Neural progenitor cell (in vitro differentiated cells): ENCODE results near the gene SASS6. TPM values are rescaled to one million over a fixed set of nuclear protein-coding genes. Genes with fewer than 3 reads are reported as not detected.

Experiments
- DNase-seq: peaks from one replicate; pipeline ENCODE4 v3.0.0-alpha.2; 2016; ENCODE audit warnings: low spot score
- H2AFZ ChIP-seq: fragments of 200-600 bp; sonication (generic); replicated peaks from 2 replicates; pipeline ENCODE4 v1.6.1; 2016; ENCODE audit warnings: antibody characterized with exemption
- H3F3A ChIP-seq: fragments of 200-600 bp; sonication (generic); 2 replicates; pipeline ENCODE4 v1.6.1; 2016; ENCODE audit warnings: antibody characterized with exemption, low read depth
- H3K27ac ChIP-seq: fragments of 200-600 bp; sonication (generic); 2 replicates; pipeline ENCODE4 v1.5.1; 2016; ENCODE audit warnings: mild to moderate bottlenecking
- H3K27me3 ChIP-seq: fragments of 200-600 bp; sonication (generic); 2 replicates; pipeline ENCODE4 v1.6.1; 2016; ENCODE audit warnings: mild to moderate bottlenecking, moderate library complexity
- H3K36me3 ChIP-seq: fragments of 200-600 bp; sonication (generic); 2 replicates; pipeline ENCODE4 v1.5.1; 2016
- H3K4me1 ChIP-seq: fragments of 200-600 bp; sonication (generic); 2 replicates; pipeline ENCODE4 v1.6.1; 2016; ENCODE audit warnings: mixed run types
- H3K4me2 ChIP-seq: fragments of 200-600 bp; sonication (generic); 2 replicates; pipeline ENCODE4 v1.6.1; 2016
- H3K4me3 ChIP-seq: fragments of 200-600 bp; sonication (generic); 2 replicates; pipeline ENCODE4 v1.5.1; 2016
- H3K79me2 ChIP-seq: fragments of 200-600 bp; sonication (generic); 2 replicates; pipeline ENCODE4 v1.6.1; 2016; ENCODE audit warnings: low read depth
- H3K9ac ChIP-seq: fragments of 200-600 bp; sonication (generic); 2 replicates; pipeline ENCODE4 v1.6.1; 2016
- H3K9me3 ChIP-seq: fragments of 200-600 bp; sonication (generic); 2 replicates; pipeline ENCODE4 v1.5.1; 2016; ENCODE audit warnings: low read depth
- H4K20me1 ChIP-seq: fragments of 200-600 bp; sonication (generic); 2 replicates; pipeline ENCODE4 v1.6.1; 2016; ENCODE audit warnings: low read depth
- H3K27ac Mint-ChIP-seq: 3 replicates; pipeline ENCODE4 v1.8.0; 2021; ENCODE audit warnings: mixed read lengths
- H3K27me3 Mint-ChIP-seq: 2 replicates; pipeline ENCODE4 v1.8.0; 2022; ENCODE audit warnings: low read depth, mild to moderate bottlenecking, inconsistent platforms, moderate library complexity, mixed read lengths; ENCODE audit not compliant: insufficient read depth
- H3K36me3 Mint-ChIP-seq: 3 replicates; pipeline ENCODE4 v1.8.0; 2021; ENCODE audit warnings: mixed read lengths
- H3K4me1 Mint-ChIP-seq: 3 replicates; pipeline ENCODE4 v1.8.0; 2021; ENCODE audit warnings: mixed read lengths
- H3K4me3 Mint-ChIP-seq: 3 replicates; pipeline ENCODE4 v1.8.0; 2021; ENCODE audit warnings: mild to moderate bottlenecking, moderate library complexity, mixed read lengths
- H3K9me3 Mint-ChIP-seq: 3 replicates; pipeline ENCODE4 v1.8.0; 2020; ENCODE audit warnings: mixed read lengths
- EZH2 ChIP-seq: fragments of 200-600 bp; sonication (generic); IDR thresholded peaks from 2 replicates; pipeline ENCODE4 v1.6.1; 2017; ENCODE audit warnings: antibody characterized with exemption, mild to moderate bottlenecking, moderate library complexity
- EZH2phosphoT487 ChIP-seq: fragments of 200-600 bp; sonication (generic); IDR thresholded peaks from 2 replicates; pipeline ENCODE4 v1.6.1; 2017; ENCODE audit warnings: antibody characterized with exemption
- total RNA-seq: library from RNA; depleted of rRNA; stranded (reverse); fragments of >200 nt; gene quantifications from 2 replicates; pipeline ENCODE4 v1.2.3, GENCODE V29; 2015; ENCODE audit warnings: low replicate concordance
- TF ChIP-seq, protein P1 (sequence below): fragments of 200-600 bp; sonication (generic); IDR thresholded peaks from 2 replicates; pipeline ENCODE4 v1.5.1; 2017; ENCODE audit warnings: antibody characterized with exemption, mild to moderate bottlenecking

SASS6 gene
- total RNA-seq, 1 donor from 2014 or later = 31.7 TPM

DNA sequence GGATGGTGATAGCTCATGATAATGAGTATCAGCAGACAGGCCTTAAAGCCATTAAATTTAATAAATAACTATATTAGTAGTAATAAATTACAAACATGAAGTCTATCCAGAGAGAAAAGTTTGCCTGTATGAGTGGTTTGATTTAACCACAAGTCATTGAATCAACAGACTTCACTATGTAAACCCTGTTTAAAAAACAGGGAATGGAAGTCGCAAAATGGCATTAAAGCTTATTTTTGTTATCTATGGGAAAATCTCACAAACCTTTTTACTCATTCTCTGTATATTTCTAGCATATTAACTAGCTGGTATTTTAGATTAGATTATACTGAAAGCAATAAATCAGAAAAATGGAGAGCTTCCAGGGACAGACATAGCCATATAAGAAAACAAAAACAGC, 45.3 kb downstream of the SASS6 start:
- Mint-ChIP-seq H3K4me3 (no peak overlapping the region), H3K9me3 (no peaks in the 10 kb centered on the region), H3K4me1 (peaks cover 4% of the 10 kb centered on the region), H3K36me3 (peaks cover 2% of the 10 kb centered on the region), H3K27me3 (no peaks in the 10 kb centered on the region), H3K27ac (no peak overlapping the region)
- TF ChIP-seq, protein P1, sequence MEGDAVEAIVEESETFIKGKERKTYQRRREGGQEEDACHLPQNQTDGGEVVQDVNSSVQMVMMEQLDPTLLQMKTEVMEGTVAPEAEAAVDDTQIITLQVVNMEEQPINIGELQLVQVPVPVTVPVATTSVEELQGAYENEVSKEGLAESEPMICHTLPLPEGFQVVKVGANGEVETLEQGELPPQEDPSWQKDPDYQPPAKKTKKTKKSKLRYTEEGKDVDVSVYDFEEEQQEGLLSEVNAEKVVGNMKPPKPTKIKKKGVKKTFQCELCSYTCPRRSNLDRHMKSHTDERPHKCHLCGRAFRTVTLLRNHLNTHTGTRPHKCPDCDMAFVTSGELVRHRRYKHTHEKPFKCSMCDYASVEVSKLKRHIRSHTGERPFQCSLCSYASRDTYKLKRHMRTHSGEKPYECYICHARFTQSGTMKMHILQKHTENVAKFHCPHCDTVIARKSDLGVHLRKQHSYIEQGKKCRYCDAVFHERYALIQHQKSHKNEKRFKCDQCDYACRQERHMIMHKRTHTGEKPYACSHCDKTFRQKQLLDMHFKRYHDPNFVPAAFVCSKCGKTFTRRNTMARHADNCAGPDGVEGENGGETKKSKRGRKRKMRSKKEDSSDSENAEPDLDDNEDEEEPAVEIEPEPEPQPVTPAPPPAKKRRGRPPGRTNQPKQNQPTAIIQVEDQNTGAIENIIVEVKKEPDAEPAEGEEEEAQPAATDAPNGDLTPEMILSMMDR = no peak
- no peak for TF ChIP-seq EZH2
- no peak for TF ChIP-seq EZH2phosphoT487
- Histone ChIP-seq H3K4me3 (no peak overlapping the region), H3K36me3 (peaks cover 23% of the 10 kb centered on the region), H3K27me3 (no peaks in the 10 kb centered on the region), H3F3A (peaks cover 13% of the 10 kb centered on the region), H3K4me1 (no peaks in the 10 kb centered on the region), H4K20me1 (no peaks in the 10 kb centered on the region), H3K9ac (no peak overlapping the region), H3K27ac (no peak overlapping the region), H3K9me3 (no peaks in the 10 kb centered on the region), H2AFZ (no peak overlapping the region), H3K4me2 (no peak overlapping the region), H3K79me2 (no peaks in the 10 kb centered on the region)
- DNase-seq = no peak

DNA sequence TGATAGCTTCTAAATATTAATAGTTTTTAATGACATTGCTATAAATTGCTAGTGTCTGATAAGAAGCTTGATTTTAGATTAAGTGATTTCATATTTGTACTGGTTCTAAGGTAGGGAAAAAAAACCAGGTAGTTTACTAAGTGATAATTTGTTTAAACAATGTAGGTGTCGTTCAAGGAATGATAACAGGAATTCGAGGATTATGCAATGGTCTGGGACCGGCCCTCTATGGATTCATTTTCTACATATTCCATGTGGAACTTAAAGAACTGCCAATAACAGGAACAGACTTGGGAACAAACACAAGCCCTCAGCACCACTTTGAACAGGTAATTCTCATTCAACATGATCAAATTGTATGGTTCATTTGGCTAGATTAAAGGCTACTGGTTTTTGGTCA, 52.4 kb downstream of the SASS6 start:
- Histone ChIP-seq H3K36me3 (peaks cover 27% of the 10 kb centered on the region), H4K20me1 (no peaks in the 10 kb centered on the region), H3K27me3 (no peaks in the 10 kb centered on the region), H3K4me3 (no peak overlapping the region), H2AFZ (no peak overlapping the region), H3K4me2 (no peak overlapping the region), H3K9me3 (no peaks in the 10 kb centered on the region), H3K4me1 (no peaks in the 10 kb centered on the region), H3F3A (peaks cover 21% of the 10 kb centered on the region), H3K9ac (no peak overlapping the region), H3K79me2 (no peaks in the 10 kb centered on the region), H3K27ac (no peak overlapping the region)
- Mint-ChIP-seq H3K27ac (no peak overlapping the region), H3K9me3 (no peaks in the 10 kb centered on the region), H3K4me3 (no peak overlapping the region), H3K36me3 (peaks cover 11% of the 10 kb centered on the region), H3K27me3 (no peaks in the 10 kb centered on the region), H3K4me1 (peaks cover 7% of the 10 kb centered on the region)
- TF ChIP-seq, protein P1 = no peak
- TF ChIP-seq EZH2phosphoT487 = no peak
- TF ChIP-seq EZH2 = no peak
- no peak for DNase-seq

DNA sequence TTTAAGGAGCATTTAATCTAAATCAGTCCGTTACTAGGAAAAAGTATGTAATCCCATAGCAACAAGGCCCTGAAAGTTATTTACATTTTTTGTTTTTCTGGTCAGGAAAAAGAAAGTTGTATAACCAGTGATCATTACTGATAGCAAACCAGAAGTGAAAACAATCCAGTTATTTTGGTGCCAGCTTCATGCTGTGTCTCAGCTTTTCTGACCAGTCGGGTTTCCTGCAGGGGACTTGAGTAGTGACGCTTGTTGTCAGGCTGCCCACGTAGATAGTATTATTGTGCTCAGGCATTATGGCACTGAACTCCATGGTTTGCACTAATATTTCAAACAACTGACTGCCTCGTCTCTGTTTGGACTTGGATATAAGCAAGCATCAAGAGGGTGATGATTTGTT, 55.2 kb downstream of the SASS6 start:
- Histone ChIP-seq H2AFZ (no peak overlapping the region), H3K79me2 (no peaks in the 10 kb centered on the region), H3F3A (peaks cover 14% of the 10 kb centered on the region), H3K9me3 (no peaks in the 10 kb centered on the region), H3K4me2 (no peak overlapping the region), H4K20me1 (no peaks in the 10 kb centered on the region), H3K4me1 (no peaks in the 10 kb centered on the region), H3K4me3 (no peak overlapping the region), H3K36me3 (peaks cover 18% of the 10 kb centered on the region), H3K27ac (no peak overlapping the region), H3K27me3 (no peaks in the 10 kb centered on the region), H3K9ac (no peak overlapping the region)
- no peaks in the 10 kb centered on the region for H3K9me3 Mint-ChIP-seq
- H3K4me1 Mint-ChIP-seq = peaks cover 7% of the 10 kb centered on the region
- H3K4me3 Mint-ChIP-seq = no peak overlapping the region
- peaks cover 4% of the 10 kb centered on the region for H3K27me3 Mint-ChIP-seq
- no peak overlapping the region for H3K27ac Mint-ChIP-seq
- H3K36me3 Mint-ChIP-seq = peaks cover 25% of the 10 kb centered on the region
- TF ChIP-seq EZH2phosphoT487 (no peak), EZH2 (no peak)
- TF ChIP-seq, protein P1 = no peak
- DNase-seq = no peak
